A673 (cell line): ENCODE results near the gene ZNF277.

Source experiments
- CTCF ChIP-seq: fragments of 300-800, 200-600 bp; sonication (generic); conservative IDR thresholded peaks from 2 replicates; pipeline ENCODE4 v1.5.1; 2017; ENCODE audit warnings: low read depth, mild to moderate bottlenecking, antibody characterized with exemption, low read length, moderate library complexity, mixed read lengths
- EZH2 ChIP-seq: fragments of 200-600 bp; sonication (generic); IDR thresholded peaks from 2 replicates; pipeline ENCODE4 v1.6.1; 2017; ENCODE audit warnings: borderline replicate concordance, low read depth, mild to moderate bottlenecking, mixed read lengths, antibody characterized with exemption, low read length; ENCODE audit not compliant: poor library complexity, severe bottlenecking

- TF ChIP-seq CTCF (no peak), EZH2 (no peak)
Measured at GRCh38 chr7:112183266-112183665, 23.2 kb upstream of the ZNF277 start.
